CD4-positive, alpha-beta memory T cell (primary cell): ENCODE measurements around the gene RBM38. TPM values are rescaled to one million over a fixed set of nuclear protein-coding genes. Genes with fewer than 3 reads are reported as not detected.

ENCODE experiments used
- CTCF ChIA-PET: fragments of 350-600 bp; sonication (Branson Sonifier 250); formaldehyde crosslinking; loops from one replicate; lab custom pipeline; 2021; ENCODE audit warnings: inconsistent platforms; ENCODE audit not compliant: partially characterized antibody; lab: Charles Lee
- POLR2A ChIA-PET: fragments of 350-600 bp; sonication (Branson Sonifier 250); formaldehyde crosslinking; loops from one replicate; lab custom pipeline; 2021; ENCODE audit not compliant: partially characterized antibody; lab: Charles Lee
- DNase-seq, 5 donors: peaks; one replicate each; pipeline versions ENCODE4 v3.0.0 to v3.0.0-alpha.2; 2020 to 2022; ENCODE audit warnings: mixed read lengths in 1 of 5
- H3K27ac ChIP-seq: one replicate; pipeline ENCODE4 v1.7.0; 2013; ENCODE audit warnings: low read depth, low read length
- H3K27me3 ChIP-seq: 2 replicates; pipeline ENCODE4 v1.7.0; 2013; ENCODE audit warnings: mild to moderate bottlenecking, low read length, moderate library complexity; ENCODE audit not compliant: insufficient read depth
- H3K36me3 ChIP-seq: 2 replicates; pipeline ENCODE4 v1.7.0; 2013; ENCODE audit warnings: mild to moderate bottlenecking, low read length, moderate library complexity; ENCODE audit not compliant: insufficient read depth
- H3K4me1 ChIP-seq: 2 replicates; pipeline ENCODE4 v1.7.0; 2013; ENCODE audit warnings: mild to moderate bottlenecking, low read length, moderate library complexity; ENCODE audit not compliant: insufficient read depth
- H3K4me3 ChIP-seq, 2 donors: one replicate each; pipeline ENCODE4 v1.7.0; 2013; ENCODE audit warnings: low read length in 2 of 2, mild to moderate bottlenecking in 1 of 2
- H3K9me3 ChIP-seq, 2 donors: one replicate each; pipeline ENCODE4 v1.7.0; 2013; ENCODE audit warnings: low read length in 2 of 2, control low read depth in 1 of 2; ENCODE audit not compliant: control insufficient read depth in 1 of 2
- H3K27ac Mint-ChIP-seq, 7 donors: one replicate each; pipeline ENCODE4 v1.8.0; 2020 to 2021; ENCODE audit warnings: mixed read lengths in 7 of 7, mild to moderate bottlenecking in 6 of 7, inconsistent platforms in 3 of 7, moderate library complexity in 3 of 7
- H3K27me3 Mint-ChIP-seq, 2 donors: one replicate each; pipeline ENCODE4 v1.8.0; 2020 to 2021; ENCODE audit warnings: mixed read lengths in 2 of 2
- H3K36me3 Mint-ChIP-seq, 2 donors: one replicate each; pipeline ENCODE4 v1.8.0; 2020 to 2021; ENCODE audit warnings: mixed read lengths in 2 of 2, inconsistent platforms in 1 of 2, mild to moderate bottlenecking in 1 of 2
- H3K4me1 Mint-ChIP-seq, 4 donors: one replicate each; pipeline ENCODE4 v1.8.0; 2020 to 2021; ENCODE audit warnings: mixed read lengths in 4 of 4, mild to moderate bottlenecking in 1 of 4
- H3K4me3 Mint-ChIP-seq, 8 donors: one replicate each; pipeline ENCODE4 v1.8.0; 2020 to 2021; ENCODE audit warnings: mixed read lengths in 8 of 8, mild to moderate bottlenecking in 7 of 8, moderate library complexity in 6 of 8, inconsistent platforms in 3 of 8
- H3K9me3 Mint-ChIP-seq, 8 donors: one replicate each; pipeline ENCODE4 v1.8.0; 2020 to 2021; ENCODE audit warnings: mixed read lengths in 8 of 8, mild to moderate bottlenecking in 5 of 8, inconsistent platforms in 3 of 8, moderate library complexity in 1 of 8
- intact Hi-C: fragments of 100-400 bp; cut with micrococcal nuclease; formaldehyde crosslinking; loops from one replicate; pipeline ENCODE4 v1.15.1; 2023
- polyA plus RNA-seq, 2 donors: library from polyadenylated mRNA; unstranded; fragments of 300-500 nt; fragmentation: Illumina TruSeq; gene quantifications; one replicate each; pipeline ENCODE4 v1.2.3, GENCODE V29; 2021
- total RNA-seq, 2 experiments: library from RNA; stranded (reverse); gene quantifications; one replicate each; pipeline ENCODE4 v1.2.3, GENCODE V29; 2021

Gene RBM38
- total and polyA plus RNA-seq, 4 experiments from 2014 or later, result 33.1 to 97.8 (median 77.8) TPM

GRCh38 chr20:57442888-57443239 lies 51.7 kb downstream of the RBM38 start:
- intact Hi-C loops, result no loop called here
- peaks cover 3% of the 10 kb centered on the region for H3K4me1 ChIP-seq
- no peaks in the 10 kb centered on the region for H3K36me3 Mint-ChIP-seq
- POLR2A ChIA-PET, result no interaction called here
- H3K36me3 ChIP-seq, result no peaks in the 10 kb centered on the region
- H3K9me3 ChIP-seq, result no peaks in the 10 kb centered on the region
- no peaks in the 10 kb centered on the region for H3K27me3 ChIP-seq
- no peak overlapping the region for H3K27ac ChIP-seq
- peaks cover 0 to 2% of the 10 kb centered on the region in 2 donors for H3K27me3 Mint-ChIP-seq
- no peaks in the 10 kb centered on the region for H3K9me3 Mint-ChIP-seq
- no peak overlapping the region for H3K4me3 Mint-ChIP-seq
- no peak for DNase-seq
- H3K27ac Mint-ChIP-seq, result no peak overlapping the region
- CTCF ChIA-PET, result interaction anchor here (0.8 kb wide), 1 partner anchor 25 kb away, joined by 3 read pairs; no protein-coding TSS in a partner anchor
- H3K4me1 Mint-ChIP-seq, result peaks cover 3 to 10% (median 6%) of the 10 kb centered on the region in 4 donors
- no peak overlapping the region for H3K4me3 ChIP-seq

GRCh38 chr20:57443349-57444265 lies 52.4 kb downstream of the RBM38 start:
- Histone ChIP-seq H3K27me3 (no peaks in the 10 kb centered on the region), H3K4me3 (no peak overlapping the region), H3K9me3 (no peaks in the 10 kb centered on the region), H3K36me3 (no peaks in the 10 kb centered on the region), H3K27ac (no peak overlapping the region), H3K4me1 (peaks cover 3% of the 10 kb centered on the region)
- DNase-seq, result no peak
- ChIA-PET CTCF (interaction anchor here (0.8 kb wide), 1 partner anchor 24 kb away, joined by 3 read pairs; no protein-coding TSS in a partner anchor), POLR2A (no interaction called here)
- Mint-ChIP-seq H3K4me1 (peaks cover 3 to 7% (median 5%) of the 10 kb centered on the region in 4 donors), H3K27ac (peak overlapping the region in 1 of 7 donors; percentile 37), H3K4me3 (no peak overlapping the region), H3K9me3 (peaks cover 0 to 3% (median 0%) of the 10 kb centered on the region in 8 donors), H3K27me3 (peaks cover 0 to 2% of the 10 kb centered on the region in 2 donors), H3K36me3 (no peaks in the 10 kb centered on the region)
- intact Hi-C loops, result no loop called here

GRCh38 chr20:57444394-57445048 lies 53.3 kb downstream of the RBM38 start:
- Mint-ChIP-seq H3K36me3 (no peaks in the 10 kb centered on the region), H3K4me3 (no peak overlapping the region), H3K27ac (no peak overlapping the region), H3K4me1 (peaks cover 3 to 7% (median 6%) of the 10 kb centered on the region in 4 donors), H3K9me3 (peaks cover 0 to 3% (median 0%) of the 10 kb centered on the region in 8 donors), H3K27me3 (peaks cover 0 to 2% of the 10 kb centered on the region in 2 donors)
- DNase-seq, result no peak
- POLR2A ChIA-PET, result no interaction called here
- Histone ChIP-seq H3K4me3 (no peak overlapping the region), H3K27ac (no peak overlapping the region), H3K4me1 (peaks cover 7% of the 10 kb centered on the region), H3K9me3 (no peaks in the 10 kb centered on the region), H3K27me3 (no peaks in the 10 kb centered on the region), H3K36me3 (no peaks in the 10 kb centered on the region)
- intact Hi-C loops, result no loop called here
- CTCF ChIA-PET, result no interaction called here

- H3K4me1 ChIP-seq, result peaks cover 14% of the 10 kb centered on the region
- H3K4me3 Mint-ChIP-seq, result no peak overlapping the region
- ChIA-PET POLR2A (no interaction called here), CTCF (no interaction called here)
- DNase-seq, result no peak
- H3K4me1 Mint-ChIP-seq, result peaks cover 4 to 10% (median 8%) of the 10 kb centered on the region in 4 donors
- intact Hi-C loops, result no loop called here
- H3K27me3 Mint-ChIP-seq, result peaks cover 0 to 2% of the 10 kb centered on the region in 2 donors
- H3K27ac ChIP-seq, result no peak overlapping the region
- H3K36me3 ChIP-seq, result no peaks in the 10 kb centered on the region
- peak overlapping the region in 1 of 7 donors; percentile 30 for H3K27ac Mint-ChIP-seq
- peaks cover 0 to 3% (median 0%) of the 10 kb centered on the region in 8 donors for H3K9me3 Mint-ChIP-seq
- H3K27me3 ChIP-seq, result no peaks in the 10 kb centered on the region
- H3K9me3 ChIP-seq, result no peaks in the 10 kb centered on the region
- H3K4me3 ChIP-seq, result no peak overlapping the region
- no peaks in the 10 kb centered on the region for H3K36me3 Mint-ChIP-seq
Observed at GRCh38 chr20:57445298-57445697, 54.1 kb downstream of the RBM38 start.

- Mint-ChIP-seq H3K27me3 (peaks cover 0 to 2% of the 10 kb centered on the region in 2 donors), H3K27ac (no peak overlapping the region), H3K9me3 (peaks cover 0 to 3% (median 0%) of the 10 kb centered on the region in 8 donors), H3K4me3 (no peak overlapping the region), H3K4me1 (peaks cover 8 to 13% (median 12%) of the 10 kb centered on the region in 4 donors), H3K36me3 (no peaks in the 10 kb centered on the region)
- H3K27ac ChIP-seq, result no peak overlapping the region
- intact Hi-C loops, result no loop called here
- CTCF ChIA-PET, result interaction anchor here (1.3 kb wide), 1 partner anchor 10 kb away, joined by 4 read pairs; no protein-coding TSS in a partner anchor
- peaks cover 16% of the 10 kb centered on the region for H3K4me1 ChIP-seq
- POLR2A ChIA-PET, result no interaction called here
- no peaks in the 10 kb centered on the region for H3K36me3 ChIP-seq
- no peak overlapping the region for H3K4me3 ChIP-seq
- no peaks in the 10 kb centered on the region for H3K27me3 ChIP-seq
- DNase-seq, result no peak
- no peaks in the 10 kb centered on the region for H3K9me3 ChIP-seq
Observed at GRCh38 chr20:57445774-57446173, 54.6 kb downstream of the RBM38 start.

GRCh38 chr20:57448764-57449354 lies 57.7 kb downstream of the RBM38 start:
- intact Hi-C loops, result no loop called here
- no peaks in the 10 kb centered on the region for H3K36me3 ChIP-seq
- POLR2A ChIA-PET, result interaction anchor here (1.7 kb wide), 1 partner anchor 56 kb away, joined by 6 read pairs; no protein-coding TSS in a partner anchor
- H3K27me3 ChIP-seq, result no peaks in the 10 kb centered on the region
- CTCF ChIA-PET, result no interaction called here
- no peak overlapping the region for H3K4me3 ChIP-seq
- no peak overlapping the region for H3K27ac ChIP-seq
- peaks cover 39% of the 10 kb centered on the region for H3K4me1 ChIP-seq
- no peak overlapping the region for H3K4me3 Mint-ChIP-seq
- H3K36me3 Mint-ChIP-seq, result no peaks in the 10 kb centered on the region
- H3K27me3 Mint-ChIP-seq, result peaks cover 0 to 2% of the 10 kb centered on the region in 2 donors
- H3K9me3 Mint-ChIP-seq, result peaks cover 0 to 3% (median 0%) of the 10 kb centered on the region in 8 donors
- no peak for DNase-seq
- peaks cover 19 to 35% (median 30%) of the 10 kb centered on the region in 4 donors for H3K4me1 Mint-ChIP-seq
- peak overlapping the region in 2 of 7 donors; percentile 25 to 62 for H3K27ac Mint-ChIP-seq
- H3K9me3 ChIP-seq, result no peaks in the 10 kb centered on the region
